ENCODE data around the gene NUMA1. TPM values are rescaled to one million over a fixed set of nuclear protein-coding genes. Genes with fewer than 3 reads are reported as not detected.

The NUMA1 gene
- 145 TPM for total RNA-seq (ENCODE audit: insufficient read depth, low replicate concordance)

DNA sequence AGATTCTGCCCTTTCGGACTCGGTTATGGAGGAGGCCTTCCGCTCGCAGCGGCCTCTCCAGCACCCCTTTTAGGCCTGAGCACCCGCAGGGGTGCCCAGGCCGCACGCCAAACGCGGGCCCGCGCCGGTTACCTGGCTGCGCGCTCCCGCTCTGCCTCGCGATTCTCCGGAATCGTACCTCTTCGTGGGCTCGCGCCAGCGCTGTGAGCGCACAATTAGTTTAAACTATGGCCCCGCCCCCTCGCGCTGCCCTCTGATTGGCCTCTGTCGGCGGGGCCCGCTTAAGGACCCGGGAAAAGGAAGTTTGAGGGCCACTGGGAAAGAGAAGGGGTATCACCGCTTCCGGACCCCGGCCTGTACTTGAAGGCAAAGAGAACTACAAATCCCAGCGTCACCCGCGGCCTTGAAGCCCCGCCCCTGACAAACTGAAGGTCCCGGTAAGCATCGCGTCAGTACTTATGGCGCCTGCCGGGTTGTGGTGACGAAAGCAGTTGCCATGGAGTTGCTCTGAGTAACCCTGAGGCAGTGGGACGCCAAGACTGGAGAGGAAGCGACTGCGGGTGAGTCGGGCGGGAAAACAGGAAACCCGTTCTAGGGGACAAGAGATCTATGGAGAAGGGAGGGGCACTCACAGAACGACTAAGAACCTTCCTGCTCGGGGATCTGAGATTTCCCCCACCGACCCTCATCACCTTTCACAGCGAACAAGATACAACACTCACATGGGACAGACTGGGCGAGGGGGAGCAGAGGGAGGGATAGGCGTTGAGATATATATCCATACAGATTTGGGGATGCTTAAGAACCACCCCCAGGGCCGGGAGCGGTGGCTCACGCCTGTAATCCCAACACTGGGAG lies at the start of gene NUMA1, which contains the start of gene LRRC51:
NUMA1 (minus strand) TSS at position 217 of the 858 bp plus-strand sequence. CDS start 44,599 bp downstream, outside the sequence.
LRRC51 (plus strand) TSS at position 525 of the 858 bp plus-strand sequence. CDS start 8,234 bp downstream, outside the sequence.
- peak; percentile 100 for DNase-seq (ENCODE audit: low spot score)

DNA sequence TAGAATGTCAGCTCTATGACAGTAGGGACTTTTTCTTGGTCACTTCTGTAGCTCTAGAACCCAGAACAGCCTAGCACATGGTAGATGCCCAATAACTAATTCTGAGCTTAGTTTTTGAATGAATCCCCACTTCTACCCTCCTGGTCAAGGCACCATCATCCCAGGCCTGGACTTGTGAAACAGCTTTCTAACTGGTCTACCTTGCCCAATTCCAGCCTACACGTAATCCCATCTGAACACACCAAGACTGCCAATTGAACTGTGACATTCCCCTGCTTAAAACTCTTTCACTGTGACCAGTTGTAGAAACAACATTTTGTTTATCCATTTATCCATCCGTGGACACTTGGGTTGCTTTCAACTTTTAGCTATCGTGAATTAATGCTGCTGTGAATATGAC lies 49.0 kb upstream of the NUMA1 start:
- no peak for DNase-seq (ENCODE audit: low spot score)

- no peak for DNase-seq (ENCODE audit: low spot score)
Observed at GRCh38 chr11:72127923-72128322, 47.6 kb upstream of the NUMA1 start.

- no peak for DNase-seq (ENCODE audit: low spot score)
Observed at GRCh38 chr11:72125956-72126355, 45.6 kb upstream of the NUMA1 start.

- no peak for DNase-seq (ENCODE audit: low spot score)
Observed at GRCh38 chr11:72124046-72124445, 43.7 kb upstream of the NUMA1 start.

DNA sequence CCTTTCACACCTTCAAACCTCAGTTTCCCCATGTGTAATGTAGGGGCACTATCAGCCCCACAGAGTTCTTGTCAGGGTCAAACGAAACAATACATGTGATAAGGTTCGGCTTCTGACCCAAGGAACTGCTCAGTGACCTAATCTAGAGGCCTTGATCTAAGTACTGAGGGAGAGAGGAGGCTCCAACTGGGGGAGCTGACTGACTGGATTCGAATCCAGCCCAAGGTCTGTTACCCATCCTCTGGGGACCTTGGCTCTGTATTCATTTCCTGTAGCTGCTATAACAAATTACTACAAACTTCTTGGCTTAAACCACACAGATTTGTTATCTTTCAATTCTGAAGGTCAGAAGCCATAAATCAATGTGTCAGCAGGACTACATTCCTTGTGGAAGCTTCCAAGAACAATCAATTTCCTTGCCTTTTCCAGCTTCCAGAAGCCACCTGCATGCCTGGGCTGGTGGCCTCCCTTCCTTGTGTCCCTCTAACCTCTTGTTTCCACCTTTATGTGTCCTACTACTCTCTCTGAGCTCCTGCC lies 42.8 kb upstream of the NUMA1 start:
- no peak for DNase-seq (ENCODE audit: low spot score)

GRCh38 chr11:72122607-72123006 lies 42.3 kb upstream of the NUMA1 start:
- no peak for DNase-seq (ENCODE audit: low spot score)

DNA sequence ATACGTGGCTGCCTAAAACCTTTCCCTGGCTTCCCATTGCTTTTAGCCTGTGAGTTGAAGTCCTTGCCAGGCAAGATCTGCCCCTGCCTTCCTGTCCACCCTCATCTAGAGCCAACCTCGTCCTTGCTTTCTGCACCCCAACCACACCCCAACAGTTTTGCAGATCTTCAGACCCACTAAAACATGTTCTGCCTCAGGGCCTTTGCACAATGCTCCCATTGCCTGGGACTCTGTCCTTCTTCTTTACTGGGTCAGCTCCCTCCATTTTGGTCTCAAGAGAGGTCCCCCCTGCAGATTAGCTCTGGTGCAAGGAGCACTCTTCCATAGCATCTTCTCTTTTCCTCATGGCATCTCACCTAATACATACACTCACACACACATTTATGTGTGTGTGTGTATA lies 40.6 kb upstream of the NUMA1 start:
- no peak for DNase-seq (ENCODE audit: low spot score)

- no peak for DNase-seq (ENCODE audit: low spot score)
Observed at GRCh38 chr11:72119198-72119597, 38.9 kb upstream of the NUMA1 start.

DNA sequence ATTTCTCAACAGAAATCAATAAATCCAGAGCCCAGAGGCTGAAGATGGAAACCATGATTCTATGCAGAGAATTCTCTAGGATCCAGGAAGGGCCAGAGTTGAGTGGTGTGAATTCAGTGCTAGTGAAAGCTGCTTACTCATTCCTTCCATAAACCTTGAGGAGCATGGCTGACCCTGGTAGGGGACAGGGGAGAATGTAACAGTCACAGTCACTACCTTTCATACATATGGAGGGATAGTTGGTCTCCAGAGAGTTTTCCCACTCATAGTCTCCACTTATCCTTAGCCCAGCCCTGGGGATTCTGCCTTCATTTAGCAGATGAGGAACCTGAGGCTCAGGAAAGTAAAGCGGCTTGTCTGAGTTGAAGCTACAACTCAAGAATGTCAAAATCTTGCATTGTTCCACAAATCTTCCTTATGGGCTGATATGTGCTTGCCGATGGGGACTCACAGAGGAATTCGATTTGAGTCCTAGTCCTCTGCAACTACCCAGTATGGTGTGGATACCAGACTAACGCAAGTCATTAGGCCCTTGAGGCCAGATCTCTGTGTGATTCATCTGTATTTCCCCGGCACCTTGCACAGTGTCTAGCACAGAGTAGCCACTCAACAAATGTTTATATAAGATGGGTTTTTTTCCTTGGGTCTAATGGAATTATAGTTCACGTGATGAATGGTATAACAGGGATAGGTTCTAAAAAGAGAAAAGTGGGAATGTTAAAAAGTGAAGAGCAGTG lies 35.8 kb upstream of the NUMA1 start:
- DNase-seq (ENCODE audit: low spot score) = no peak

DNA sequence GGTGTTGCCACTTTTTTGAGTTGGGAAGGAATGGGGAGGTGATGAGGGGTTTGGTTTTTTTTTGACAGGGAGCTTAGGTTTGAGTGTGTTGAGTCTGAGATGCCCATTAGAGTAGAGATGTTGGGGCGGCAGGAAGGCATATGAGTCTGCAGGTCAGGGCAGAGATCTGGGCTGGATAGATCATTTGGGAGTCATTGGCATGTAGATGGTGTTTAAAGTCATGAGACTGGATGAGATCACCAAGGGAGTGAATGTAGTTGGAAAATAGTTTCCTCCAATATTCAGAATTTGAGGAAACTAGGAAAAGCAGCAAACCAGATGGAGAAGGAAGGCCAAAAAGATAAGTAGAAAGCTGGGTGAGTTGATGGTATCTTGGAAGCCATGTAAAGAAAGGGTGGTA lies 34.2 kb upstream of the NUMA1 start:
- DNase-seq (ENCODE audit: low spot score) = no peak

- no peak for DNase-seq (ENCODE audit: low spot score)
Observed at GRCh38 chr11:72112978-72113808, 32.9 kb upstream of the NUMA1 start.

DNA sequence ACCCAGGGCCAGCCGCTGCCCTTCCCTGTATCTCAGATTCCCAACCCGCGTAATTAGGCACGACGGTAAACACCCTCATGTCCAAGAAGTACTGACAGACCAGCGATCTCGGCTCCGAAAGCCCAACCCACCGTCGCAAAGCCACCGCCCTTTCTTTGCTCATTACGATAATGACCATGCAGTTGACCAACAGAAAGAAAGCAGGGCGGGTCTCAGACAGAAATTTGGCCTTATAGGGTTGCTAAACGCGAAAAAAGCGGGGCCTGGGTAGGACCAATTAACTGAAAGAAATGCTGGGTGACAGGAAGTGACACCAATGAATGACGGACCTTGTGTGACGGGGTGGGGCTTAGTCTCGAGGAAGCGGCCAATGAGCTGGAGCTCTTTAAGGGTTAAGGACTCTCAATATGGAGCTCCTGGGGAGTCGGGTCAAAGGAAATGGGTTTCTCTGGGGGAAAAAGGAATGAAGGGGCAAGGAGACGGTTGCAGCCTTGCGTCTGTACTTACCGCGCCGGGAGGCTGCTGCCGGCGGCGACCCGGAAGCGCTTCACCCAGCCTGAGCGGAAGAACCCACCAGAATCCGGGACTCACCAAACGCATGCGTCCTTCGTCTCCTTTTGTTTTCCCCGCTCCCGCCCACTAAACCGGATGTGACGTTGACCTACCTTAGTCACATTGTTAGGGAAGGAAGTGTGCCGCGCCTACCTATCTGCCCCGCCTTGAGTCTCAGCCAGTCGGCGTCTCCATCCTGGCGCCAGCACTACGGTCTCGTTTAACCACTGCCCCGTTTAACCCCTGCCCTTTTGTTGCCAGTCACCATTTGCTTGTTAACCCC lies 32.0 kb upstream of the NUMA1 start, which contains the start of gene ANAPC15:
ANAPC15 (minus strand) TSS at position 553 of the 835 bp plus-strand sequence. CDS start 1,419 bp downstream, outside the sequence.
- peak; percentile 100 for DNase-seq (ENCODE audit: low spot score)

- DNase-seq (ENCODE audit: low spot score) = no peak
Observed at GRCh38 chr11:72111300-72112142, 31.2 kb upstream of the NUMA1 start.

GRCh38 chr11:72105888-72106287 lies 25.5 kb upstream of the NUMA1 start, which contains the start of gene TOMT:
Gene TOMT, plus strand, starts transcription at chr11:72105924. Its CDS starts 28 bp downstream, at chr11:72105952.
- DNase-seq (ENCODE audit: low spot score) = no peak

GRCh38 chr11:72103754-72104167 lies 23.4 kb upstream of the NUMA1 start:
- no peak for DNase-seq (ENCODE audit: low spot score)

GRCh38 chr11:72102946-72103753 lies 22.8 kb upstream of the NUMA1 start, which contains the start of gene LAMTOR1:
Gene LAMTOR1, minus strand, starts transcription at chr11:72103297. Its CDS starts 73 bp downstream, at chr11:72103224.
- DNase-seq (ENCODE audit: low spot score) = peak; percentile 99

DNA sequence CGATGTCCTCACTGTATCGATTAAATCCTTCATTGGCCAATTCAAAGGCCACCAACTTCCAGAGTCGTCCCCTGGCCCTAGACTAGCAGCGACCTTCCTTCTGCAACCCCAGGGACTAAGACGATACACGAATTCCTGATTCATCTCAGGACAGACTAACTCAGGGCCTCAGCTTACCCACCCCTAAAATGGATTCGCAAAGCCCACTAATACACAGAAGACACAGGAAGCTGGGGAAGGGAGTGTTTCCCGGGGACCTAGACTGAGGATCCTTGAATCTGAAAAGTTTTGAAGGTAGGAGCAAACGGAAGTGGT lies 22.2 kb upstream of the NUMA1 start:
- no peak for DNase-seq (ENCODE audit: low spot score)
